ENCODE data around the gene RAD51B. TPM values are rescaled to one million over a fixed set of nuclear protein-coding genes. Genes with fewer than 3 reads are reported as not detected.

Gene RAD51B
- total RNA-seq, 1 experiment from 2014 or later = 16.7 TPM

- no peaks in the 10 kb centered on the region for H3K79me1 ChIP-seq (ENCODE audit: insufficient read depth, low read depth, low read length, poor library complexity, severe bottlenecking)
- H2BK5ac ChIP-seq (ENCODE audit: insufficient read length, low read length) = no peak overlapping the region
- H3K79me2 ChIP-seq (ENCODE audit: insufficient read depth, low read length) = no peaks in the 10 kb centered on the region
- H2AK5ac ChIP-seq (ENCODE audit: insufficient read length, low read length) = no peak overlapping the region
- no peaks in the 10 kb centered on the region for H3K27me3 ChIP-seq (ENCODE audit: insufficient read depth, low read length)
- H4K8ac ChIP-seq (replicated peaks; ENCODE audit: insufficient read length, low read depth, low read length) = no peak overlapping the region
- TF ChIP-seq CTCF (conservative IDR thresholded peaks at IDR 0.05) = no peak
- H3K18ac ChIP-seq (ENCODE audit: insufficient read length, low read depth, low read length) = no peak overlapping the region
- H3T11ph ChIP-seq (ENCODE audit: low read length) = no peak overlapping the region
- no peaks in the 10 kb centered on the region for H3K23me2 ChIP-seq (ENCODE audit: insufficient read length, low read depth, low read length, poor library complexity, severe bottlenecking)
- Mint-ChIP-seq H3K9me3 (peaks cover 0 to 6% of the 10 kb centered on the region in 2 experiments; a peak in 4 of 5 replicates), H3K4me3 (no peak overlapping the region), H3K36me3 (ENCODE audit: insufficient read depth in 1 of 3, low read depth in 3 of 3) (peaks cover 0 to 5% (median 2%) of the 10 kb centered on the region in 3 experiments; a peak in 3 of 7 replicates), H3K27ac (no peak overlapping the region), H3K27me3 (ENCODE audit: low read depth) (peaks cover 7% of the 10 kb centered on the region), H3K4me1 (peaks cover 0 to 9% of the 10 kb centered on the region in 2 experiments; a peak in 2 of 4 replicates)
- H3K4me2 ChIP-seq (ENCODE audit: insufficient read depth, insufficient read length, low read length) = no peak overlapping the region
- no peaks in the 10 kb centered on the region for H4K20me1 ChIP-seq (ENCODE audit: control insufficient read depth, insufficient read depth, insufficient read length)
- no peak overlapping the region for H4K5ac ChIP-seq (ENCODE audit: insufficient read length, low read depth, low read length)
- no peak overlapping the region for H3K9ac ChIP-seq (ENCODE audit: extremely low read depth, insufficient read length, low read length)
- H3K9me3 ChIP-seq (ENCODE audit: control insufficient read depth, low read depth, low read length) = peaks cover under 1% of the 10 kb centered on the region
- no peak overlapping the region for H2BK12ac ChIP-seq (ENCODE audit: insufficient read length, low read depth, low read length)
- H4K91ac ChIP-seq (ENCODE audit: insufficient read length, low read depth, low read length) = no peak overlapping the region
- no peak overlapping the region for H2BK120ac ChIP-seq (ENCODE audit: low read depth, low read length, poor library complexity, severe bottlenecking)
- H3K27ac ChIP-seq (ENCODE audit: insufficient read length, low read depth, low read length) = no peak overlapping the region
- H3K4me1 ChIP-seq (ENCODE audit: insufficient read depth, low read length) = no peaks in the 10 kb centered on the region
- no peak overlapping the region for H3K56ac ChIP-seq (ENCODE audit: insufficient read length, low read depth, low read length)
- H3K14ac ChIP-seq (ENCODE audit: insufficient read depth, low read length) = no peak overlapping the region; the same call in 1 of the 2 replicates
- no peak overlapping the region for H2BK15ac ChIP-seq (ENCODE audit: low read depth, low read length)
- H2AFZ ChIP-seq (ENCODE audit: low read length) = no peak overlapping the region
- peak; percentile 40 for DNase-seq
- no peak overlapping the region for H3K23ac ChIP-seq (ENCODE audit: insufficient read length, low read depth, low read length)
- no peak overlapping the region for H2BK20ac ChIP-seq (ENCODE audit: low read depth, low read length, poor library complexity, severe bottlenecking)
- no CpG with 5 or more reads among the region's 10 CpGs for WGBS (ENCODE audit: extremely low coverage, insufficient read length, low lambda C conversion rate)
- H3K4ac ChIP-seq (ENCODE audit: low read depth, low read length) = no peak overlapping the region
Observed at GRCh38 chr14:68705741-68706283, 886.2 kb downstream of the RAD51B start.
